K562 (cell line): ENCODE measurements around the gene ZNF215. TPM values are rescaled to one million over a fixed set of nuclear protein-coding genes. Genes with fewer than 3 reads are reported as not detected.

ENCODE experiments used
- BRF1 ChIP-seq: IDR thresholded peaks from 3 replicates; pipeline ENCODE4 v1.6.1; 2011; ENCODE audit warnings: borderline replicate concordance, mild to moderate bottlenecking; ENCODE audit not compliant: insufficient read length; ENCODE audit errors: extremely low read depth
- C11orf30 ChIP-seq: fragments of 450-650 bp; IDR thresholded peaks from 2 replicates; pipeline ENCODE4 v1.6.1; 2016; ENCODE audit warnings: low read depth, mild to moderate bottlenecking
- FOXA3 ChIP-seq, 2 experiments: fragments of 450-650 bp in 1 of 2; sonication (generic) in 1 of 2; formaldehyde crosslinking; IDR thresholded peaks in 1 of 2; conservative IDR thresholded peaks in 1 of 2; 2 replicates each; pipeline versions ENCODE4 v1.4.0 to v1.8.0; 2020 to 2022; ENCODE audit warnings: mild to moderate bottlenecking in 2 of 2, missing genetic modification reagents in 1 of 2
- GABPB1 ChIP-seq: sonication (generic); formaldehyde crosslinking; IDR thresholded peaks from 2 replicates; pipeline ENCODE4 v1.8.0; 2022; ENCODE audit warnings: mild to moderate bottlenecking, missing genetic modification reagents
- GATAD2B ChIP-seq: fragments of 450-650 bp; IDR thresholded peaks from 2 replicates; pipeline ENCODE4 v1.6.1; 2017; ENCODE audit warnings: mild to moderate bottlenecking, borderline replicate concordance
- HCFC1 ChIP-seq: IDR thresholded peaks from 2 replicates; pipeline ENCODE4 v1.6.1; 2012; ENCODE audit warnings: low read depth, low read length, improper control_type of control experiment
- HMG20A ChIP-seq: fragments of 450-650 bp; formaldehyde crosslinking; conservative IDR thresholded peaks from 2 replicates; pipeline ENCODE4 v1.4.0; 2020; ENCODE audit warnings: mild to moderate bottlenecking, mixed read lengths
- HNRNPUL1 ChIP-seq: fragments of 200-400 bp; formaldehyde crosslinking; IDR thresholded peaks from 2 replicates; pipeline ENCODE4 v1.6.1; 2017; ENCODE audit warnings: low read length
- MTF1 ChIP-seq: fragments of 250-450 bp; sonication (Bioruptor Pico); IDR thresholded peaks from 2 replicates; pipeline ENCODE4 v1.9.0; 2021; ENCODE audit warnings: moderate library complexity, mild to moderate bottlenecking, inconsistent platforms, borderline replicate concordance
- NEUROD1 ChIP-seq: fragments of 150-350 bp; IDR thresholded peaks from 2 replicates; pipeline ENCODE4 v1.6.1; 2014; ENCODE audit warnings: borderline replicate concordance, low read length, low read depth; ENCODE audit not compliant: partially characterized antibody
- SMARCE1 ChIP-seq: fragments of 450-650 bp; IDR thresholded peaks from 2 replicates; pipeline ENCODE4 v1.7.1; 2016; ENCODE audit warnings: mild to moderate bottlenecking
- SREBF2 ChIP-seq: sonication (generic); formaldehyde crosslinking; IDR thresholded peaks from 2 replicates; pipeline ENCODE4 v1.4.0; 2020; ENCODE audit warnings: mild to moderate bottlenecking, missing genetic modification reagents
- TGIF2 ChIP-seq: sonication (generic); formaldehyde crosslinking; IDR thresholded peaks from 2 replicates; pipeline ENCODE4 v1.8.1; 2022; ENCODE audit warnings: mild to moderate bottlenecking, missing genetic modification reagents, moderate library complexity
- ZNF124 ChIP-seq: sonication (generic); formaldehyde crosslinking; IDR thresholded peaks from 2 replicates; pipeline ENCODE4 v1.8.1; 2022; ENCODE audit warnings: missing genetic modification reagents
- ZNF253 ChIP-seq: fragments of 250-450 bp; sonication (Bioruptor Pico); conservative IDR thresholded peaks from 2 replicates; pipeline ENCODE4 v1.6.1; 2021; ENCODE audit warnings: mild to moderate bottlenecking
- polyA plus RNA-seq, 8 experiments: library from polyadenylated mRNA; depleted of rRNA in 4 of 8; stranded (reverse) in 5 of 8; unstranded in 3 of 8; fragments of >200 nt; fragmentation: Nextera tagmentation in 2 of 8; fragmentation: Illumina TruSeq in 1 of 8; extraction: Ambion mirVana in 2 of 8; extraction: Trizol in 1 of 8; gene quantifications; 2 replicates each; pipeline versions ENCODE4 v1.2.1 to v1.2.3, GENCODE V29; 2011 to 2014; ENCODE audit warnings: inconsistent platforms in 1 of 8, missing spikeins in 1 of 8
- total RNA-seq, 7 experiments: library from RNA; depleted of rRNA in 6 of 7; stranded (reverse); fragments of >200 nt in 6 of 7; fragmentation: Illumina TruSeq in 2 of 7; extraction: Trizol in 2 of 7; gene quantifications; 2 replicates each; pipeline versions ENCODE4 v1.2.1 to v1.2.3, GENCODE V29; 2011 to 2021; ENCODE audit warnings: low replicate concordance in 1 of 7
- TF ChIP-seq, protein P1 (sequence below): sonication (generic); formaldehyde crosslinking; IDR thresholded peaks from 2 replicates; pipeline ENCODE4 v1.4.0; 2020; ENCODE audit warnings: mild to moderate bottlenecking, missing genetic modification reagents
- TF ChIP-seq, protein P2 (sequence below): sonication (generic); formaldehyde crosslinking; IDR thresholded peaks from 2 replicates; pipeline ENCODE4 v1.8.0; 2023; ENCODE audit warnings: mild to moderate bottlenecking, missing genetic modification reagents
- TF ChIP-seq, protein P3 (sequence below): fragments of 250-450 bp; sonication (Bioruptor Pico); IDR thresholded peaks from 2 replicates; pipeline ENCODE4 v1.8.0; 2021; ENCODE audit warnings: moderate library complexity, mild to moderate bottlenecking, inconsistent platforms
- TF ChIP-seq, protein P4 (sequence below): fragments of 200-800 bp; sonication (Bioruptor generic); IDR thresholded peaks from 2 replicates; pipeline ENCODE4 v1.6.1; 2017; ENCODE audit warnings: missing genetic modification characterization, missing compliant biosample characterization
- TF ChIP-seq, protein P5 (sequence below): sonication (generic); formaldehyde crosslinking; IDR thresholded peaks from 2 replicates; pipeline ENCODE4 v1.8.1; 2023; ENCODE audit warnings: mild to moderate bottlenecking, missing genetic modification reagents, moderate library complexity

The ZNF215 gene
- total and polyA plus RNA-seq, 9 of the 15 experiments (the other 6 are each of a cell fraction or from before 2014, with no cell fraction given), result 11.2 to 19.1 (median 14.2) TPM

DNA sequence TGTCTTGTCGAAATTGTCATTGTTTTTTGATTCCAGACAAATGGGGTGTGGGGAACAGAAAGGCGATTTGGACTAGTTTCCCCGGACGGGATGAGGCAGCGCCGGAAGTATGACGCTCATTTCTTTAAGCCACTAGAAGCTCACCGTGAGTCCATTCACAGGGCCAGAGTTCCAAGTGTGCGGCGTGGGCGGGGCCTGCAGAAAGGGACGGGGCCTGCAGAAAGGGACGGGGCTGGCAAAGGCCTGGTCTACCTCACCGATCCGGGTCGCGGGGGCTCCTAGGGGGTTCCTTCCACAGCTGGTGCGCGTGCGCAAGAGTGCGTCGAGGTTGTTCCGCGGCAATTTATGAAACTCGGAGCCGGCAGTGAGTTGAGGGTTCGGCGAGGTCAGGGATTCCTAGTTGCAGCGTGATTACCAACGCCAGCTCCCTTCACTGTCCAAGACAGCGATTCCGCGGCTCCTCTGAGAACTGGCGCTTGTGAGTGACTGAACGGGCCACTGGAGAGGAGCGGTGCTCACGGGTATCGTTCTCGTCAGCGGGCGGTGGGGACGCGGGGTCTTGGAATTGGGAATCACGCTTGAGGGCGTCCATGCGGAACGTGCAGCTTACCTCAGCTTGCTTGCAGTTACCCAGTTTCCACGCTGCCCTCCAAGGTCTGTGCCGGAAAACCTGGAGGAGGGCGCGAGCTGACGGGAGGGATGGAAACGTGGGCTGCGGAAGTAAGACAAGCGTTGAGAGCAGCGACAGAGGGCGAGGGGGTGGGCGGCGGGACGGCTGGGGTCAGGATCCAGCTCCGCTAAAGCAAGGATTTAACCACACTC is at the start of gene ZNF215 (continued):
- TF ChIP-seq, protein P1, sequence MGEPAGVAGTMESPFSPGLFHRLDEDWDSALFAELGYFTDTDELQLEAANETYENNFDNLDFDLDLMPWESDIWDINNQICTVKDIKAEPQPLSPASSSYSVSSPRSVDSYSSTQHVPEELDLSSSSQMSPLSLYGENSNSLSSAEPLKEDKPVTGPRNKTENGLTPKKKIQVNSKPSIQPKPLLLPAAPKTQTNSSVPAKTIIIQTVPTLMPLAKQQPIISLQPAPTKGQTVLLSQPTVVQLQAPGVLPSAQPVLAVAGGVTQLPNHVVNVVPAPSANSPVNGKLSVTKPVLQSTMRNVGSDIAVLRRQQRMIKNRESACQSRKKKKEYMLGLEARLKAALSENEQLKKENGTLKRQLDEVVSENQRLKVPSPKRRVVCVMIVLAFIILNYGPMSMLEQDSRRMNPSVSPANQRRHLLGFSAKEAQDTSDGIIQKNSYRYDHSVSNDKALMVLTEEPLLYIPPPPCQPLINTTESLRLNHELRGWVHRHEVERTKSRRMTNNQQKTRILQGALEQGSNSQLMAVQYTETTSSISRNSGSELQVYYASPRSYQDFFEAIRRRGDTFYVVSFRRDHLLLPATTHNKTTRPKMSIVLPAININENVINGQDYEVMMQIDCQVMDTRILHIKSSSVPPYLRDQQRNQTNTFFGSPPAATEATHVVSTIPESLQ, result no peak
- TF ChIP-seq HCFC1 (peak; percentile 58), SREBF2 (CRISPR knock-in tag) (no peak), NEUROD1 (peak; percentile 65), FOXA3 (CRISPR knock-in tag; conservative IDR thresholded peaks at IDR 0.05 in 1 of 2, IDR thresholded peaks at IDR 0.05 in 1 of 2) (no peak), BRF1 (no peak), ZNF124 (CRISPR knock-in tag) (no peak), SMARCE1 (no peak; the same call in 1 of the 2 replicates), TGIF2 (no peak), GATAD2B (no peak), MTF1 (no peak), C11orf30 (peak; percentile 34; the same call in 1 of the 2 replicates), GABPB1 (peak; percentile 86), HNRNPUL1 (no peak), ZNF253 (CRISPR knock-in tag) (no peak), HMG20A (CRISPR knock-in tag) (no peak)
- TF ChIP-seq, protein P2, sequence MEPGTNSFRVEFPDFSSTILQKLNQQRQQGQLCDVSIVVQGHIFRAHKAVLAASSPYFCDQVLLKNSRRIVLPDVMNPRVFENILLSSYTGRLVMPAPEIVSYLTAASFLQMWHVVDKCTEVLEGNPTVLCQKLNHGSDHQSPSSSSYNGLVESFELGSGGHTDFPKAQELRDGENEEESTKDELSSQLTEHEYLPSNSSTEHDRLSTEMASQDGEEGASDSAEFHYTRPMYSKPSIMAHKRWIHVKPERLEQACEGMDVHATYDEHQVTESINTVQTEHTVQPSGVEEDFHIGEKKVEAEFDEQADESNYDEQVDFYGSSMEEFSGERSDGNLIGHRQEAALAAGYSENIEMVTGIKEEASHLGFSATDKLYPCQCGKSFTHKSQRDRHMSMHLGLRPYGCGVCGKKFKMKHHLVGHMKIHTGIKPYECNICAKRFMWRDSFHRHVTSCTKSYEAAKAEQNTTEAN (CRISPR knock-in tag), result no peak
- TF ChIP-seq, protein P3, sequence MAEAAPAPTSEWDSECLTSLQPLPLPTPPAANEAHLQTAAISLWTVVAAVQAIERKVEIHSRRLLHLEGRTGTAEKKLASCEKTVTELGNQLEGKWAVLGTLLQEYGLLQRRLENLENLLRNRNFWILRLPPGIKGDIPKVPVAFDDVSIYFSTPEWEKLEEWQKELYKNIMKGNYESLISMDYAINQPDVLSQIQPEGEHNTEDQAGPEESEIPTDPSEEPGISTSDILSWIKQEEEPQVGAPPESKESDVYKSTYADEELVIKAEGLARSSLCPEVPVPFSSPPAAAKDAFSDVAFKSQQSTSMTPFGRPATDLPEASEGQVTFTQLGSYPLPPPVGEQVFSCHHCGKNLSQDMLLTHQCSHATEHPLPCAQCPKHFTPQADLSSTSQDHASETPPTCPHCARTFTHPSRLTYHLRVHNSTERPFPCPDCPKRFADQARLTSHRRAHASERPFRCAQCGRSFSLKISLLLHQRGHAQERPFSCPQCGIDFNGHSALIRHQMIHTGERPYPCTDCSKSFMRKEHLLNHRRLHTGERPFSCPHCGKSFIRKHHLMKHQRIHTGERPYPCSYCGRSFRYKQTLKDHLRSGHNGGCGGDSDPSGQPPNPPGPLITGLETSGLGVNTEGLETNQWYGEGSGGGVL (CRISPR knock-in tag), result no peak
- TF ChIP-seq, protein P4, sequence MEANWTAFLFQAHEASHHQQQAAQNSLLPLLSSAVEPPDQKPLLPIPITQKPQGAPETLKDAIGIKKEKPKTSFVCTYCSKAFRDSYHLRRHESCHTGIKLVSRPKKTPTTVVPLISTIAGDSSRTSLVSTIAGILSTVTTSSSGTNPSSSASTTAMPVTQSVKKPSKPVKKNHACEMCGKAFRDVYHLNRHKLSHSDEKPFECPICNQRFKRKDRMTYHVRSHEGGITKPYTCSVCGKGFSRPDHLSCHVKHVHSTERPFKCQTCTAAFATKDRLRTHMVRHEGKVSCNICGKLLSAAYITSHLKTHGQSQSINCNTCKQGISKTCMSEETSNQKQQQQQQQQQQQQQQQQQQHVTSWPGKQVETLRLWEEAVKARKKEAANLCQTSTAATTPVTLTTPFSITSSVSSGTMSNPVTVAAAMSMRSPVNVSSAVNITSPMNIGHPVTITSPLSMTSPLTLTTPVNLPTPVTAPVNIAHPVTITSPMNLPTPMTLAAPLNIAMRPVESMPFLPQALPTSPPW (CRISPR knock-in tag), result peak; percentile 73
- TF ChIP-seq, protein P5, sequence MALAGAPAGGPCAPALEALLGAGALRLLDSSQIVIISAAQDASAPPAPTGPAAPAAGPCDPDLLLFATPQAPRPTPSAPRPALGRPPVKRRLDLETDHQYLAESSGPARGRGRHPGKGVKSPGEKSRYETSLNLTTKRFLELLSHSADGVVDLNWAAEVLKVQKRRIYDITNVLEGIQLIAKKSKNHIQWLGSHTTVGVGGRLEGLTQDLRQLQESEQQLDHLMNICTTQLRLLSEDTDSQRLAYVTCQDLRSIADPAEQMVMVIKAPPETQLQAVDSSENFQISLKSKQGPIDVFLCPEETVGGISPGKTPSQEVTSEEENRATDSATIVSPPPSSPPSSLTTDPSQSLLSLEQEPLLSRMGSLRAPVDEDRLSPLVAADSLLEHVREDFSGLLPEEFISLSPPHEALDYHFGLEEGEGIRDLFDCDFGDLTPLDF (CRISPR knock-in tag), result no peak
